ENCODE results near the gene DAPK3.

Gene DAPK3

DNA sequence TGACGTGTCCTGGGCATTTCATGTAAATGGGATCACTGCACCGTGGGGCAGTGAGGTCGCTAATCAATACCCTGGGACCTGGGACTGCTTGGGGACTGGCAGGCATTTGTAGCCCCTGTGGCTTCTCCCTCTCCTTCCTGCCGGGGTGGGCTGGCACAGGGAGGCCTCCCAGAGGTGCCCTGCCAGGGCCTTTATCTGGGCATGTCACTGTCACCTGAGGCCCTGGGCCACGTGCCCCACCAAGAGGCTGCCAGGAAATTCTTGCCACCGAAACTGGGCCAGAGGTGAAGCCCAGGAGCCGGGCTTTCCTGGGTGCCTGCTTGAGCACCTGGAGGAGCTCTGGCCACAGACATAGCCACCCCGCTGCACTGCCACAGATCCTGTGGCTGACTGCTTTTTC lies 39.9 kb downstream of the DAPK3 start:
- DNase-seq (ENCODE audit: extremely low spot score) = no peak
- POLR2A ChIA-PET = no interaction called here
- TF ChIP-seq CTCF (IDR thresholded peaks at IDR 0.05; ENCODE audit: control extremely low read depth, extremely low read depth, low read depth, missing control alignments) = no peak
- CTCF ChIA-PET = no interaction called here

- TF ChIP-seq CTCF (IDR thresholded peaks at IDR 0.05; ENCODE audit: control extremely low read depth, extremely low read depth, low read depth, missing control alignments) = no peak
- ChIA-PET POLR2A (no interaction called here), CTCF (no interaction called here)
- no peak for DNase-seq (ENCODE audit: extremely low spot score)
Observed at GRCh38 chr19:3923912-3924311, 47.0 kb downstream of the DAPK3 start.

GRCh38 chr19:3923096-3923758 lies 47.7 kb downstream of the DAPK3 start:
- DNase-seq (ENCODE audit: extremely low spot score) = no peak
- POLR2A ChIA-PET = no interaction called here
- CTCF ChIA-PET = no interaction called here
- TF ChIP-seq CTCF (IDR thresholded peaks at IDR 0.05; ENCODE audit: control extremely low read depth, extremely low read depth, low read depth, missing control alignments) = no peak

- ChIA-PET POLR2A (no interaction called here), CTCF (no interaction called here)
- TF ChIP-seq CTCF (IDR thresholded peaks at IDR 0.05; ENCODE audit: control extremely low read depth, extremely low read depth, low read depth, missing control alignments) = no peak
- DNase-seq (ENCODE audit: extremely low spot score) = no peak
Observed at GRCh38 chr19:3919793-3920192, 51.1 kb downstream of the DAPK3 start.

DNA sequence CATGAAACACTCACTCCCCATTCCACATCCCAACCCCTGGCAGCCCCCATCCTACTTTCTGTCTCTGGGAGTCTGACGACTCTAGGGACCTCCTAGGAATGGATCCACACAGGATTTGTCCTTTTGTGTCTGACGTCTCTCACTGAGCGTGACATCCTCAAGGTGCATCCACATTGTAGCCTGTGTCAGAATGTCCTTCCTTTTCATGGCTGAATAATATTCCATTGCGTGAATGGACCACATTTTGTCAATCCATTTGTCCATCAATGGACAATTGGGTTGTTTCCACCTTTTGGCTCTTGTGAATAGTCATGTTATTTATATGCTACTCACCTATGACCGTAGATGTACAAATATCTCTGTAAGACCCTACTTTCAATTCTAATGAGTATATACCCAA lies 54.9 kb downstream of the DAPK3 start:
- no peak for TF ChIP-seq CTCF (IDR thresholded peaks at IDR 0.05; ENCODE audit: control extremely low read depth, extremely low read depth, low read depth, missing control alignments)
- ChIA-PET POLR2A (no interaction called here), CTCF (no interaction called here)
- no peak for DNase-seq (ENCODE audit: extremely low spot score)

- TF ChIP-seq CTCF (IDR thresholded peaks at IDR 0.05; ENCODE audit: control extremely low read depth, extremely low read depth, low read depth, missing control alignments) = no peak
- CTCF ChIA-PET = no interaction called here
- DNase-seq (ENCODE audit: extremely low spot score) = no peak
- POLR2A ChIA-PET = no interaction called here
Observed at GRCh38 chr19:3914199-3914598, 56.7 kb downstream of the DAPK3 start.

GRCh38 chr19:3910105-3910504 lies 60.8 kb downstream of the DAPK3 start:
- POLR2A ChIA-PET = no interaction called here
- CTCF ChIA-PET = interaction anchor here (0.9 kb wide), 1 partner anchor 15 kb away, joined by 3 read pairs; no protein-coding TSS in a partner anchor

More at GRCh38 chr19:3910105-3910504, 60.8 kb downstream of the DAPK3 start:
- TF ChIP-seq CTCF (IDR thresholded peaks at IDR 0.05; ENCODE audit: control extremely low read depth, extremely low read depth, low read depth, missing control alignments) = no peak
- DNase-seq (ENCODE audit: extremely low spot score) = no peak

Data from GM10248 (cell line).